Stimulated activated CD4-positive, alpha-beta T cell treated with anti-CD3 and anti-CD28 coated beads, TNF-alpha, amount 100 ng/mL, for 4 hours (primary cell): Measurements from ENCODE around the gene ADAMTSL1.

Experiments
- DNase-seq, 3 experiments: peaks; one replicate each; pipeline ENCODE4 v3.0.0-alpha.2; 2020; ENCODE audit warnings: low read depth in 3 of 3

Gene ADAMTSL1

DNA sequence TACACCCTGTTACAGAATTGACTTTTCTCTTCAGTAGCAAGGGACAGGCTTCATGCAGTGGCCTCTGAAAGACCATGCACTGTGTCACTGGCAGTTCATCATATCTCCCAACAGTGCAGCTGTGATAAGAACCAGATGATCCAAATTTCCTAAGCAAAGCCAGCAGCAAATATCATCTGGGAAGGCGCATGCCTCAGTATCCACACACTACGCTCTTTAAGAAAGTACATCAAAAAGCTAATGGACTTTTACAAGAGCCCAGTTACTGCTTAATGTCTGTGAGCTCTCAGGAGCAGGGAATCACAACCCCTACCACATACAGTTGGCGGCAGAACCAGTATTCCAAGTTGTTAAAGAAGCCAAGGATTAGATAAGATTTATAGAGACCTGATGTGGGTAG, 25.1 kb downstream of the ADAMTSL1 start:
- no peak for DNase-seq

DNA sequence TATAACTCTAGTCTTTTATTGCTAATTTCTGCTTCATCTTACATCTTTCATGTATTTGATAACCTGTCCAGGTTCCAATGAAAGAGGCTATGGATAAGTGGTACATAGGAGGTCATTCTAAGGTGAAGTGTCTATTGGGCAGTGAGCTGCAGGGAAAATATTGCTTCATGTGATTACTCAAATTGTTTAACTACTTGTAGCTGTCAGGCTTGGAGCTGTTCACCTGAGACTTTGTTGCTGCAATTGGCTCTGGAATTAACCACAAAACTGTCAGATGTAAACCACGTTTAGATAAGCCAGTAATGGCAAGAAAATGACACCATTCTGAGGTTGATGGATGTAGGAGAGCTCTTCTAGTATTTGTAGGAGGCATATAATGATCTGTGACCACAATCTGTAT, 26.0 kb downstream of the ADAMTSL1 start:
- no peak for DNase-seq

DNA sequence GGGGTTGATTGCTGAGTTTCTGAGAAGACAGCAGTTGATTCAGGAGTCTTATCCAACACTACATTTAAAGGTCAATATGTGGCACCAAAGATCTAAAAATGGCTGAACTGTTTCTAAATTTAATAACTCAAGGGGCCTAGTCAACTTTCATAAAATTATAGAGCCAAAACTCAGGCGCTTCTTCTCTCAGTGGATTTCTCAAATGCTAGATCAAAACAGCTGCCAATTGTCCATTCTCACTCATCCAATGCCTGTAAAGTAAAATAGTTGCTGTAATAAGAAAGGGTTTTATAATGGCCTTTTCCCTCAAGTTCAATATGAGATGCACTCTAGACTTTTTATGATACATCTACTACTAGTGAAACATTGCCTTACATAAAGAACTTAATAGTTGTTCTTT, 26.5 kb downstream of the ADAMTSL1 start:
- no peak for DNase-seq

DNA sequence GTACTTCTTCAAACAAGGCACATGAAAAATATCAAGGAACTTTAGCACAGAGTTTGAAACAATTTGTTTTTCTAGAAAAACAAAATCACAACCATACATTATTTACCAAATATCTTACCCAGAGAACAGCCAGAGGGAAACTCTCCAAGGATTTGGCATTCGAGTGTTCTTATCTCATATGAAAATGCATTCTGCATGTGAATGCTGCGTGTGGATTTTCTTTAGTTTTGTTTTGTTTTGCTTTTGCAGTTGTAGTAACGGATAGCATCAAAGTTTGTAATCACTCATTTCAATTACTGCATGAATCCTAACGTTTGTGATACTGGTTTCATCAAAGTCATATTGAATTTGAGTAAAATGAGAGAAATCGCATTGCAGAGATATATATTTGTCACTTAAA, 28.0 kb downstream of the ADAMTSL1 start:
- DNase-seq = no peak

DNA sequence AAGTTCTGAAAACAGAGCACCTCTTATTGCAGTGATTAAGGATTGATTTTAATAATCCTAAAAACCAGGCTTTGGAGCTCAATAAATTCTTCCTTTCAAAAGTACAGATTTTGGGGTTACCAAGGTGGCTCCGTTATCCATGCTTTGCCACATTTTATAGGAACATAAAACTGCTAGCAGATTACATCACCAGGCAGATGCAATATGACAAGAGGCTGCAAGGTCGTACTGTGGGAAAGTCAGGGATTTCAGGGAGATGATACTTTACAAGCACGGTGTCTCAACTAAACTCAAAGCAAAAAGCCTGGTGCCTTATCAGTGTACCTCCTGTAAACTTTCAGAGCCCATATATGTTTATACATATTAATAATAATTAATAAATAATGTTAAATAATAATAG, 28.6 kb downstream of the ADAMTSL1 start:
- DNase-seq = no peak

DNA sequence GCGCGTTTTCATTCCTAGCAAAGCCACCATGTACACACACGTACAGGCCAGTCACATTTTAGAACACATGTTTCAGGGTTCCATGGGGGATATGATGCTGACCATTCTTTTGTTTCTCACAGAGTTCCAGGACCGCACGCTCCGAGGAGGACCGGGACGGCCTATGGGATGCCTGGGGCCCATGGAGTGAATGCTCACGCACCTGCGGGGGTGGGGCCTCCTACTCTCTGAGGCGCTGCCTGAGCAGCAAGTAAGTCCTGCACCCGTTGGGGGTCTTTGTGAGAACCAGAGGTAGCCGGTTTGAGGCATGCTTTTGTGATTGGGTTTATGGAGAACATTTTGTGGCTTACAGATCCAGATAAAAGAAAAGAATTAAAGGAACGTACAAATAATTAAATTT, 30.8 kb downstream of the ADAMTSL1 start:
- DNase-seq = no peak

DNA sequence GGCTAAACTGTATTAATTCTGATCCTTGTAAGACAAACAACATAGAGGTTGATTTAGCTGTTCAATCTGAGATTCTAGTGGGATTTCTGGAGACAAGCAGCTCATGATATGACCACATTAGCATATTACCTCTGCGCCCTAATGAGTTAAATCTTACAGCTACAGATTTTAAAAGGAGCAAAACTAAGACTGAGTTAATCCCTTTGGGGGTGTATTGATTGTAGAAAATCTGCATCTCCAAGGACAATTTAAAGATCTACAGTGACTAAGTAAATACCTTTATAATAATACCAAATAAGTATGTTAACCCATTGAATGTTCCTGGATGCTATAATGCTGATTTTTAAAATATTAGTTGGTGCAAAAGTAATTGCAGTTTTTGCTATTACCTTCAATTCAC, 33.2 kb downstream of the ADAMTSL1 start:
- no peak for DNase-seq

DNA sequence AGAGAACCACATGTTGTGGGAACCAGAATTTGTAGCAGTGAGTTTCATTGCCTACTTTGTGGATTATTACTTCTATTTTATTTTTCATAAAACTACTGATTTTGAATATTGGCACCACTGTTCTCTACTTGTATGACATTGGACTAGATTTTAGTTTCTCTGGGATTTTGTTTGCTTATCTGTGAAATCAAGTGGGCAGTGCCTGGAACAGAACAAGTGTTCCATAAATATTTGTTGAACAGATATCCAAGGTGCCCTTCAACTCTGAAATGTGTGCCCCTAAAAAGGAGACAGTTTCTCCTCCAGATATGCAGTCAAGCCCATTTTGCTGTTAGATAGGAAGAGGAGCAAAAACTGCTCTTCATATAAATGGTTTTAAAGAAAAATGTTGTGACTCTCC, 42.6 kb downstream of the ADAMTSL1 start:
- no peak for DNase-seq

DNA sequence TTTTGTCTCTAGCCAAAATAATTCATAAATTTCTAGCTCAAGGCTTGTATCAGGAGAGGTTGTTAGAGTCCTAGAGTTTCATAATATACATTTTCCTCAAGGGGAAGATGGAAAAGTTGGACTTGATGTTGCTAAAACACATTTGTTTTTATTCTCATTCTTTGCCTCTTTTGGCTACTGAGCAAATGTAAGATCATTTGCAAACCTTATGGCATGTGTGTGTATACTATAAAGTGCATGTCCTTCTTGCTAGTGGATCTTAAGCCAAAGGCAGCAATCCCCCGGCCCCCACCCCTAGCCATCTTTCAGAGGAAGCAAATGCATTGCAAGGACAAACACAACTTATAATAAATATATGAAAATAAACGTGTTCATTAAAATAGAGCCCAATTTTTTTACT, 43.0 kb downstream of the ADAMTSL1 start:
- no peak for DNase-seq

DNA sequence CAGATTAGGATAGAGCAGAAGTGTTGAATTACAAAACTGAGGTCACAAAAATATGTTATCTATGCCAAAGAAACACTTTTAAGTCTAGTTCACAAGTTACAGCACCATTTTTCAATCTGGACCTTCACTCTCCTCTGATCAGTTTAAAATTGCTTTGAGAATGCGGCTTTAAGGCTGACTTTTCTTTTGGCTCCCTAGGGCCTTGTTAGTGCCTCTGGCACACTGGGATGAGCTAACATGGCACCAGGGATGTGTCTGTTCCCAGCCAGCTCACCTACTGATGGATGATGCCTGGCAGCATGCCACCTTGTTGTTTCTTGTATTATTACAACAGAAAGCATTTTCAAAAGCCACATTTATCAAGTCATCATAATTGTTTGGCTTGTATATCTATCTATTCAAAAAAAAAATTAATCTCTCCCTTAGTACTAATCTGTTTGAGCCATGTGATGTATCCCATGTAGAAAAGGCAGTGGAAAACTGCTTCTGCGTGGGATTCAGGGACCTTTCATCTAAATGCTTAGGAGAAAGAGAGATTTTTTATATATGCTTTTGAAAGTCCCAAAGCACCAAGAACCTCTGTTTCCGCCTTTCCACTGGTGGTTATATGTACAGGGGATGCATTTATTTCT, 46.6 kb downstream of the ADAMTSL1 start:
- no peak for DNase-seq

DNA sequence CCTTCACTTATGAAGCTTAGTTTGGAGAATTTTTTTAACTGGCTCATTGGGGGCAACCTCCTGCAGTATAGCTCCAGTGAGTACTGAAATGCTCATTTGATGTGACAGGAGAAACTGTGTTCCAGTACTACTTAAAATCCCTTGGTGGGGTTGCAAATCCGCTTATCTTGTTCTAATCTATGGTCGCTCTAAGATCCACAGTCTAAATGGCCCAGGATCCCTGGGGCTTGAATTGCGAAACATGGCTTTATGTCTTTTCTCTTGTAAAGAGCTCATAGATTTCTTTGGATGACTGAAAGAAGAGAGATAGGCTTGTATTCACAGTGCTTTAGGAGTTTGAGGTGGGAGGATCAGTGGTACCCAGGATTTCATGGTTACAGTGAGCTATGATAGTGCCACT, 52.7 kb downstream of the ADAMTSL1 start:
- no peak for DNase-seq

DNA sequence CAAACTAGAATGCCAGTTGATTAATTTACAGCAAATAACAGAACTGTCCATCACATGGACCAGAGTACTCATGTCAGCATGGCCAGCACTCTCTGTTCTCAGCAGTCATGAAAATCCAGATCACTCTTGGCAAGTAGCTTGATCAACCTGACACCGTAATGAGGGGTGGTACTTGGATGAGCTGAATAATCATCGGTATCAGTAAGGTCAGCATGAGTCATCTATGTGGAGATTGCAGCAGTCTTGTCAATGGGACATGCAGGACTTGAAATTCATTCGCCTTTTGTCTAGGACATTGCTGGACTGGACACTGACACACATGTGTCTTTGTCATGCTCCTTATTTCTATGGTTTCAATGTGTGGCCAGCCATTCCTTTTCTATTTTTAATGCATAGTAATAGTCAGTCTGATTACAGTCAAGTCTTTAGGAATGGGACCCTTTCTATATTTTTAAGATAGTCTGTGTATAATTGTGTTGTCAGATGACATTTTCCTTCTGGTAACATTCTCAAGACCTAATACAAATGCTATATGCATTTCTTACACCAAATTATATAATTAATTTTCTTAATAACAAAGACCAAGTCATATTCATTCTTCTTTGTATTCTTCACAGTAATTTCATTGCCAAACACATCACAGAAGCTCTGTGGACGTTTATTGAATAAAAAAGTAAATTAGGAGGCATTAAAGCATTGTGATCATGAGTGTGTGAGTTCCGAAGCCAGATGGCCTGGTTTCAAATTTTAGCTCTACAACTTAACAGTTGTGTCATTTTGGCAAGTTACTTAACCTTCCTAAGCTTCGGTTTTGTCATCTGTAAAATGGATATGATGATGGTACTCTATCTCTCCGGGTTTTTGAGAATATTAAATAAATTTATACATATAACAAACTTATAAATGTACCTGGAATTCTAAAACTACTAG, 57.4 kb downstream of the ADAMTSL1 start:
- no peak for DNase-seq

DNA sequence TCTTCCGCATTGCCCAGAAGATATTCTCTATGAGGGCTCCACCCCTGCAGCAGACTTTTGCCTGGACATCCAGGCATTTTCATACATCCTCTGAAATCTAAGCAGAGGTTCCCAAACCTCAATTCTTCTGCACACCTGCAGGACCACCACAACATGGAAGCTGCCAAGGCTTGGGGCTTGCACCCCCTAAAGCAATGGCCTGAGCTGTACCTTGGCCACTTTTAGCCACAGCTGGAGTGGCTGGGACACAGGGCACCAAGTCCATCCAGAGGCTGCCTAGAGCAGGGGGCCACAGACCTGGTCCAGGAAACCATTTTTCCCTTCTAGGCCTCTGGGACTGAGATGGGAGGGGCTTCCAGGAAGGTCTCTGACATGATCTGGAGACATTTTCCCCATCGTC, 60.7 kb downstream of the ADAMTSL1 start:
- no peak for DNase-seq

DNA sequence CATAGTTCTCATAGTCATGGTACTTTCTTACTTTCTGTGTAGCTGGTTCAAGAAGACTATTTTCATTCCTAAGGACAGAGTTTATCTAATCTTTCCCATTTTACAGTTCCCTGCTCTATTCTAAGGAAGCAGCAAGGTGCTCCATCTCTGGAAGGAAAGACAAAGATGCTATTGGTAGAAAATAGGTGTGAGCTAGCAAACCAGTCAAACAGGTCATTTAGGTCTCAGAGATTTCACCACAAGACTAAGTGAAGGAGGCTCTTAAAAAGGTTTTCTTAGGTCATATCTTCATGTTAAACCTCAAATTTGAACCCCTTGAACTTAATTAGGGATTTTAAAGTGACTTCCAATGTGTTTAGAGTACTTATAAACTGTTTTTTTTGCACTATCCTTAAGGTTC, 62.6 kb downstream of the ADAMTSL1 start:
- no peak for DNase-seq

DNA sequence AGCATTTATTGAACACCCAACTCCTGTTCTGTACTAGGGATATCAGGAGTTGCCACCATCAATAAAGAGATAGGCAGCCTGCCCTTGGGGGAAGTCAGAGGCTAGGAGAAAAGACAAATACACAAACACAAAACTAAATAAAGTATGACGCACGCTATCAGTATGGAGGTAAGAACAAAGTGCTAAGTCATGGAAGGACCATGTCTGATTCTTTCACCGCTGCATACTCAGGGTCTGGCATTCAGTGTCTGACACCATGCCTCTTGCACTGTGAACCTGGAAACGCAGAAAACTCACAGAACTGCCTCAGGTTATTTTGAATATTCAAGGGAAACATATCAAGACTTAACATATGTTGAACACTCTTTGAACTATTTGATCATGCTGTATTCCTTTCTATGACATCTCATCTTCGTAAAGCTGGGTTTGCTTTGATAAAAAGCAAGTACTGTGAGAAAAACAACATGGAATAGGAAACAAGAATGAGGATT, 65.3 kb downstream of the ADAMTSL1 start:
- DNase-seq = no peak

DNA sequence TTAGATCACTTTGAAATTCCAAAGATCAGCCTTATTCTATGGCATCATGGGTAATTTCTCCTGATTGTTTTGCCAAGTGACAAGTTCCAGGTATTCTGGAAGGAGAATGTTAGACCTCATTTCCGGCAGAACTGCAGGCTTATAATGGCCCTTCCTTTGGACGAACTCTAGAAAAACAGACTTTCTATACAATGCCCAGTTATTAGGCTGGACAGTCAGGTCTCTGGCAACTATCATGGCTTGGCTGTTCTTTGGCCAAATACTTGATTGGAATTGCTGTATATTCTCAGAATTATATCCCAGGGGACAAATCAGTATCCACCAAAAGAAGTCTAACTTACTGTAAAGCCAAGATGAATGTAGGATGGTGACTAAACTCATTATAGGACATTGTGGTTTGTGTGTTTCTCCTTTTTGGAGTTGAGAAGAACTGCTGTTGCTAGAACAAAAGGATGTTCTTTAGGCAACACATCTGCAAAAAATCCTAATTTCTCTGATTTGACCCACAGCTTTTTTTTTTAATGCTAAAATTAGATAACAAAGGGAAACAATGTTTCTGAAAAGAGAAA, 69.0 kb downstream of the ADAMTSL1 start:
- no peak for DNase-seq

DNA sequence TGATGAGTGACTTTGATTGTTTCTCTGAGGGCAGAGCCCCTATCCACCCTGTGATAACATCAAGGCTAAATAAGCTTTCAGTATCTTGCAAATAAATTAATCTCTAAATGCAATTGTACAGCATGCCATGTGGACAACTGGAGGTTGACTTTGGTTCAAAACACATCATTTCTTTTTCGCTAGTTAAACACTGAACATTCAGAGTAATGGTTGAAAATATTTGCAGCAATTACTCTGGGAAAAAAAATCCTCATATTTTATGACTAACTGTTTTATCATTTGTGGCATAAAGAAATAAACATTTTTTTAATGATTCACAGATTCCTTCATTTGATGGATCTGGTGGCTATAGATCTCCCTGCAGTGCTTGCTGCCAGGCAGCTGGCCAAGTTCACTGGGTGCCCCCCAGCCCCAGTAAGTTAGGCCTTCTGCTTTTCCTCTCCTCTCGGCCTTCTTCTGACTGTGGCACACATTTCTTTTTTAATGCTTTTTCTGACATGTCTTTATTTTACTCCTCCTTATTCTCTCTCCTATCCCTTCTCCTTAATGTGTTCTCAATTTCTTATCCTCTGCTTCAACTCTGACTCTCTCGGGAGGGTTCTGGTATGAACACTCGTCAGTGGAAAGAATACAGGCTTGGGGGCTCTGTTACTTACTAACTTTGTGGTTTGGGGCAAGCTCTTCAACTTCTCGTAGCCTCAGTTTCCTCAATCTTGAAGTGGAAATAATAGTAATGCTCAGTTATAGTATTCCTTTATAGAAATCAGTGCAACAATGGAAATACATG, 69.6 kb downstream of the ADAMTSL1 start:
- no peak for DNase-seq

DNA sequence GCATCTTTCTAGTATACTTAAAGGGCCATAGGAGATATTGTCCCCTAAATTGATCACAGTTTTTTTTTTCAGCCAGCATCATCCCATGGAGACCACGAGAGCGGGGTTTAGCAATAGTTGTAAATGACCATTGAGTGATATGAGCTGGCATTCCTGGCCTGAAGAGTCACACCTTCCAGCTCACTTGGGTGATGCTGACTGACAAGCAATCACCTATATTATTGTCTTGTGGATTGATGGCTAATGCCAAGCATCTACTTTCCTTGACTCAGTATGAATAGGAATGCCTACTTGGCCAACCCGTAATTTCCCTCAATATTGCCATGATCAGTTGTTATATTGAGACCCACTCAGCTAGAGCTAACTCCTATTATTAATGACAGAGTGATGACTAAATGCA, 70.5 kb downstream of the ADAMTSL1 start:
- DNase-seq = no peak

DNA sequence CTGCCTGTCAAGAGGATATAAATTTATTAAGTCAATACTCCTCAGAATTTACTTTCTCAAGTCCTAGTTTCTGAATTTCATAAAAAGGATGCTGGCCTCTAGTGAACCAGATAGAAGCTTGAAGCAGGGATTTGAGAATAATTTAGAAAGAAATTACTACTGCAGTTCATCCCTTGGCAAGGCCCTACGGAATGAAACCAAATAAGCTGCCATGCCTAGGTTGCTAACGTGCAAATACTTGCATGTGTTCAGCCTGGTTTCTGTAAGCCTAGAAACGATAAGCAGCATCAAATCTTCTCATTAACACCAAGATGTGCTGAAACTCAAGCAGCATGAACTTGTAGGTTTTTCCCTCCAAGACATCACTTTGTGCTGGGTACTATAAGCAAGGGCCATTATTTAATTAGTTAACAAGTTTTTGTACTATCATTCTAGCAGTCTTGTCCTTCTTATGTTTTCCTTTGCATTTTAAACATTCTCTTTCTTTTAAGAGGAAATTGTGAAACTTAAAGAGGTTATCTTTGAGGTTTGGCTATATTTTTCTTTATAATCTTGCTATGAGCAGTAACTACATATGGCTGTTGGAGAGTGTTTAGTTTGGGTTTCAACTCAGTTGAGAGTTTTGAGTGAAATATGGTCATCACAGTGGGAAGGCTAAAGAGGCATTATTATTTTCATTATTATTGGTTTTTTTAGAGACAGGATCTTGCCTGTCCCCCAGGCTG, 71.8 kb downstream of the ADAMTSL1 start:
- no peak for DNase-seq

DNA sequence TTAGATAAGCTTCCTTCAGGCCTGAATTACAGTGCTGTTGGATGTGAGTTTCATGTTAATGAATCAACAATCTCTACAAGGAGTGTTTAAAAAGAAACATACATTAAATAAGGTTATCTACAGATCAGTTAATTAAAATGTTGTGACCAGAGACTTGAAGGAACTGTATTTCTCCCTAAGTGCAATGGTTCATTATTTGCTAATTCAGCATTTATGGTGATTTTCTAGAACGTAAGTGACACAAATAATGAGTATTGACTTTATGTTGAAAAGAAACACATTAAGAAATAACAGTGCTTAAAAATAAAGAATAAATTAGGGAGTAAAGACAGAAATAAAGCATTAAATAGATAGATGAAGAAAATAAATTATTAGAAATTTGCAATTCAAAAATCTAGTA, 74.5 kb downstream of the ADAMTSL1 start:
- no peak for DNase-seq

DNA sequence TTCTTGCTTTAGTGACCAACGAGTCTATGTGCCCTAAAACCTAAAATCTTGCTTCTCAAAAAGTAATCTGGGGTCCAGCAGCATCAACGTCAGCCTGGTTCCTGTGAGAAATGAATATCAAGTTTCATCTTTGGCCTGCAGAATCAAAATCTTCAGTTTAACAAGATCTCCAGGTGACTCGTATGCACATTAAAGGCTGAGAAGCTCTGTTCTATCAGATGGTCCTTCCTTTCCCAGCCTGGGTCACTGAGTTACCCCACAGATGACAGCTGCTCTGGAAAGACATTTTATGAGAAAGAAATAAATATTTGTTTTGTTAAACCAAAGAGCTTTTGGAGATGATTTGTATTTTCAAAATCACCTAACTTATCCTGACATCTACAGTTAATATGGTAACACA, 75.8 kb downstream of the ADAMTSL1 start:
- DNase-seq = no peak
